IMR-90 (cell line): Measurements from ENCODE around the gene ARHGAP36. TPM values are rescaled to one million over a fixed set of nuclear protein-coding genes. Genes with fewer than 3 reads are reported as not detected.

ENCODE experiments used
- CTCF ChIP-seq: conservative IDR thresholded peaks from 2 replicates; pipeline ENCODE4 v1.5.1; 2012; ENCODE audit warnings: mild to moderate bottlenecking, low read depth, low read length, improper control_type of control experiment
- NFE2L2 ChIP-seq: fragments of 150-350 bp; IDR thresholded peaks from 2 replicates; pipeline ENCODE4 v1.6.1; 2016; ENCODE audit warnings: low read depth, mild to moderate bottlenecking, low read length
- polyA plus RNA-seq, 3 experiments: library from polyadenylated mRNA; depleted of rRNA; stranded (reverse); fragments of >200 nt; gene quantifications; 2 replicates each; pipeline ENCODE4 v1.2.3, GENCODE V29; 2012; ENCODE audit warnings: low replicate concordance in 1 of 3
- total RNA-seq: library from RNA; depleted of rRNA; stranded (reverse); fragments of >200 nt; gene quantifications from 2 replicates; pipeline ENCODE4 v1.2.3, GENCODE V29; 2012

ARHGAP36 gene
- total and polyA plus RNA-seq, 2 of the 4 experiments (the other 2 are of a cell fraction) = not detected

GRCh38 chrX:131081772-131082740 lies 23.9 kb downstream of the ARHGAP36 start (continued):
- TF ChIP-seq CTCF (no peak), NFE2L2 (no peak)
